ENCODE data around the gene RELL1. TPM values are rescaled to one million over a fixed set of nuclear protein-coding genes. Genes with fewer than 3 reads are reported as not detected.

The RELL1 gene
- total RNA-seq, 1 donor from 2014 or later, result 55.2 TPM

DNA sequence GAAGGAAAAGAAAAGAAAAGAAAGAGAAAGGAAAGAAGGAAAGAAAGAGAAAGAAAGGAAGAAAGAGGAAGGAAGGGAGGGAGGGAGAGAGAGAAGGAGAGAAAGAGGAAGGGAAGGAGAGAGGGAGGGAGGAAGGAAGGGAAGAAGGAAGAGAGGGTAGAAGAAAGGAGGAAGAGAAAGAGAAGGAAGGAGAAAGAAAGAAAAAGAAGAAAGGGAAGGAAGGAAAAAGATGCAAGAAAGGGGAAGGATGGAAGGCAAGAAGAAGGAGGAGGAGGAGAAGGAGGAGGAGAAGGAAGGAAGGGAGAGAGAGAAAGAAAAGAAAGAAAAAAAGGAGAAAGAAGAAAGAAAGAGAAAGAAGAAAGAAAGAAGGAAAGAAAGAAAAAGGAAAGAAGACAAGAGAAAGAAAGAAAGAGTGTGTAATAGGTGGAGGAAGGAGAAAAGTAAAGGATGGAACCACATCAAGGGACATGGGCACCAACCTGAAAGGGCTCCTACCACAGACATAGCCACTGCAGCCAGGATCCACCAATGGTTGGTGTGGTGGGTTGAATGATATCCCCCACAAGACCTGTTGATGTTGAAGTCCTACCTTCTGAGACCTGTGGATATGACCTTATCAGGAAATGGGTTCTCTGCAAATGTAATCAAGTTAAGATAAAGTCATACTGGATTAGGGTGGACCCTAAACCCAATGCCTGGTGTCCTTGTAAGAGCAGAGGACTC is 80.2 kb downstream of the RELL1 start:
- no peak overlapping the region for H3K4me3 ChIP-seq (ENCODE audit: low read depth, low read length)
- H3K27me3 ChIP-seq (ENCODE audit: control insufficient read depth, insufficient read depth, low read length), result no peaks in the 10 kb centered on the region
- TF ChIP-seq, protein P1, sequence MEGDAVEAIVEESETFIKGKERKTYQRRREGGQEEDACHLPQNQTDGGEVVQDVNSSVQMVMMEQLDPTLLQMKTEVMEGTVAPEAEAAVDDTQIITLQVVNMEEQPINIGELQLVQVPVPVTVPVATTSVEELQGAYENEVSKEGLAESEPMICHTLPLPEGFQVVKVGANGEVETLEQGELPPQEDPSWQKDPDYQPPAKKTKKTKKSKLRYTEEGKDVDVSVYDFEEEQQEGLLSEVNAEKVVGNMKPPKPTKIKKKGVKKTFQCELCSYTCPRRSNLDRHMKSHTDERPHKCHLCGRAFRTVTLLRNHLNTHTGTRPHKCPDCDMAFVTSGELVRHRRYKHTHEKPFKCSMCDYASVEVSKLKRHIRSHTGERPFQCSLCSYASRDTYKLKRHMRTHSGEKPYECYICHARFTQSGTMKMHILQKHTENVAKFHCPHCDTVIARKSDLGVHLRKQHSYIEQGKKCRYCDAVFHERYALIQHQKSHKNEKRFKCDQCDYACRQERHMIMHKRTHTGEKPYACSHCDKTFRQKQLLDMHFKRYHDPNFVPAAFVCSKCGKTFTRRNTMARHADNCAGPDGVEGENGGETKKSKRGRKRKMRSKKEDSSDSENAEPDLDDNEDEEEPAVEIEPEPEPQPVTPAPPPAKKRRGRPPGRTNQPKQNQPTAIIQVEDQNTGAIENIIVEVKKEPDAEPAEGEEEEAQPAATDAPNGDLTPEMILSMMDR (IDR thresholded peaks at IDR 0.05; ENCODE audit: insufficient read depth, low read length, poor library complexity, severe bottlenecking), result no peak
- no peak for DNase-seq (ENCODE audit: low read depth)
- H3K36me3 ChIP-seq (ENCODE audit: control insufficient read depth, insufficient read depth, low read length), result no peaks in the 10 kb centered on the region

DNA sequence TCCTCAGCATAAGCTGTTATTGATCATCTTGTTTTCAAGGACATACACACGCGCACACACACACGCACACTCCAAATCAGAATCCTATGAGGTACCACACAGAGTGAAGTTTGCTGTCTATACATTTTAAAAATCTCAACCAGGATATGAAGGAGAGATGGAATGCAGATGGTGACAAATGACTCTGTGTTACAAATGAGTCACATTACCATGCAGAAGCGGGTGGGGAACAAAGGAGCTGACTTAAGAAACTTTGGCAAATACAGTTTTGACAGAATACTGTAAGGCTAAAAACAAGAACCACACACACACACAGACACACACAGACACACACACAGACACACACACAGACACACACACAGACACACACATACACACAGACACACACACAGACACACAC is 81.7 kb downstream of the RELL1 start:
- DNase-seq (ENCODE audit: low read depth), result no peak
- Histone ChIP-seq H3K36me3 (ENCODE audit: control insufficient read depth, insufficient read depth, low read length) (no peaks in the 10 kb centered on the region), H3K27me3 (ENCODE audit: control insufficient read depth, insufficient read depth, low read length) (no peaks in the 10 kb centered on the region), H3K4me3 (ENCODE audit: low read depth, low read length) (no peak overlapping the region)
- TF ChIP-seq, protein P1 (IDR thresholded peaks at IDR 0.05; ENCODE audit: insufficient read depth, low read length, poor library complexity, severe bottlenecking), result no peak

DNA sequence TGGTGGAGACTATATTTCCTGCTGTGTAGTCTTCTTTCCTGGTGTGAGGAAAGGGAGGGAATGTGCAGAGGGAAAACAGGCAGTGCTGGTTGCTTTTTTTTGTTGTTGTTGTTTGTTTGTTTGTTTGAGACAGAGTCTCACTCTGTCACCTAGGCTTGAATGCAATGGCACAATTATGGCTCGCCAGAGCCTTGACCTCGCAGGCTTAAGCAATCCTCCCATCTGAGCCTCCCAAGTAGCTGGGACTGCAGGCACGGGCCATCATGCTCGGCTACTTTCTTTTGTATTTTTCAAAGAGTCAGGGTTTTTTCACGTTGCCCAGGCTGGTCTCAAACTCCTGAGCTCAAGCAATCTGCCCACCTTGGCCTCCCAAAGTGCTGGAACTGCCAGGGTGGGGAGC is 82.5 kb downstream of the RELL1 start:
- Histone ChIP-seq H3K27me3 (ENCODE audit: control insufficient read depth, insufficient read depth, low read length) (no peaks in the 10 kb centered on the region), H3K4me3 (ENCODE audit: low read depth, low read length) (no peak overlapping the region), H3K36me3 (ENCODE audit: control insufficient read depth, insufficient read depth, low read length) (no peaks in the 10 kb centered on the region)
- DNase-seq (ENCODE audit: low read depth), result no peak
- TF ChIP-seq, protein P1 (IDR thresholded peaks at IDR 0.05; ENCODE audit: insufficient read depth, low read length, poor library complexity, severe bottlenecking), result no peak

DNA sequence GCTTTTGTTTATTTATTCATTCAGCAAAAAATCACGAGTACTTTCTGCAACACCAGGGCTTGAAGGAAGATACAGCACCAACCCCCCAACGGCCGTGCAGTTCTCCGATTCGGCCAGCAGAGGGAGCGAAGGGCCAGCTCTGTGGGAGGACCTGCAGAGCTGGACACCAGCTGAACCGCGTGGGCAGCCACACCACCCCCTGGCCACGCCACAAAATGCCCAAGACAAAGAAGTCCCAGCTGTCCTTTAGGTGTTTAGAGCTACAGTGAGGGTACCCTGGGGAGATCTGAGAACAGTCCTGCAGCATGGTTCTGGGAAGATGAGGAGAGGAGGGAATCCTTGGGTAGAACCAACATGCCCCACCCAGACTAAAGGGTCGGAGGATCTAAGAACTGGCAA is 83.1 kb downstream of the RELL1 start:
- H3K27me3 ChIP-seq (ENCODE audit: control insufficient read depth, insufficient read depth, low read length), result no peaks in the 10 kb centered on the region
- TF ChIP-seq, protein P1 (IDR thresholded peaks at IDR 0.05; ENCODE audit: insufficient read depth, low read length, poor library complexity, severe bottlenecking), result peak; percentile 98
- H3K4me3 ChIP-seq (ENCODE audit: low read depth, low read length), result no peak overlapping the region
- no peak for DNase-seq (ENCODE audit: low read depth)
- no peaks in the 10 kb centered on the region for H3K36me3 ChIP-seq (ENCODE audit: control insufficient read depth, insufficient read depth, low read length)

DNA sequence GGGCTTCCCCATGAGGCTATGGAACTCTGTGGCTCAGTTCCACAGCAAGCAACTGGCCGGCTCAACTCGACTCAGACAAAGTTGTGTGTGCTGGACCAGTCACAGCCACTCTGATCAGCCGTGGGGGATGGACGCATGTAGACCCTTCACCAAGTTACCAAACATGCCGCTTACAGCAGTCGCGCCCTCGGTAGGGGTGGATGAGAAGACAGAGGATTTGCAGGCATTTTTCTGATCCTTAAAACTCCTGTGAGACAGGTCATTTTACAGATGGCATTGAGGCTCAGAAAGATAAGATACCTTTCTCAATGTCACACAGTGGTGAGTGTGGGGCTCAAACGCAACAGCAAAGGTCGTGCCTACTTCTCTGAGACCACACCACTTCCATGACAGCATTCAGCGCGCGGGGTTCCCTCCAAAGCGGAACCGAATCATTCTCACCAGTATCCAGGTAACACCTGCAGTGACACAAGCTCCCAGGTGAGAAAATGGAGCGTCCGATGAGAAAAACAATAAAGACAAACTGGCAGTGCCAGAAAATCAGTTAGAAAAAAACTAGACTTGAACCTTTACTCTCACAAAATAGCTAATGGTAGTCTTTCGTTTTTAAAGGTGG is 83.6 kb downstream of the RELL1 start:
- TF ChIP-seq, protein P1 (IDR thresholded peaks at IDR 0.05; ENCODE audit: insufficient read depth, low read length, poor library complexity, severe bottlenecking), result no peak
- no peak for DNase-seq (ENCODE audit: low read depth)
- H3K27me3 ChIP-seq (ENCODE audit: control insufficient read depth, insufficient read depth, low read length), result no peaks in the 10 kb centered on the region
- H3K4me3 ChIP-seq (ENCODE audit: low read depth, low read length), result no peak overlapping the region
- H3K36me3 ChIP-seq (ENCODE audit: control insufficient read depth, insufficient read depth, low read length), result no peaks in the 10 kb centered on the region
